NT2/D1 (cell line): ENCODE measurements around the gene TSC22D2.

ENCODE experiments used
- SUZ12 ChIP-seq: IDR thresholded peaks from 2 replicates; pipeline ENCODE4 v1.6.1; 2011; ENCODE audit not compliant: insufficient read length, insufficient read depth; ENCODE audit errors: extremely low read depth
- YY1 ChIP-seq: IDR thresholded peaks from 2 replicates; pipeline ENCODE4 v1.6.1; 2011; ENCODE audit not compliant: insufficient read length, insufficient read depth
- ZNF274 ChIP-seq: IDR thresholded peaks from 2 replicates; pipeline ENCODE4 v1.6.1; 2011; ENCODE audit warnings: mild to moderate bottlenecking, low read depth, low read length

DNA sequence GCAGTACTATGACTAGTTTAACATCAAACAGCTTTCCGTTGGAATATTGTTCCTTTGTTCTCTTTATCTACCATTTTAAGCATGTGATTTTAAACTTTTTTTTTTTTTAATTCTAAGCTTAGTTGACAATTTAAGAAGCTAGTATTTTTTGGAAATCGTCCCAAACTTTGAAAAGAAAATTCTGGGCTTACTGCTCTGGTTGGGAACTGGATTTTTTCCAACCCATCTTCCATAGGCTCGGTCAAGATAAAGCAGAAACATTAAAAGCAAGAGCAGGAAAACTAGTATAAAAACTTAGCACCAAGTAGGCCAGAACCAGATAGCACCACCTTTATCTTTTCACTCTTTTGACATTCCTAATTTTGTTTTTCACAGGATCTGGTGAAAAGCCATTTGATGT, 49.9 kb downstream of the TSC22D2 start:
- no peak for TF ChIP-seq YY1
- TF ChIP-seq ZNF274, result no peak
- no peak for TF ChIP-seq SUZ12
